ENCODE measurements around the gene SORCS2. TPM values are rescaled to one million over a fixed set of nuclear protein-coding genes. Genes with fewer than 3 reads are reported as not detected.

SORCS2 gene
- polyA plus RNA-seq, 3 donors, result 0.46 to 0.55 TPM; not detected in 1

GRCh38 chr4:7553280-7553679 lies 360.9 kb downstream of the SORCS2 start:
- H4K20me1 ChIP-seq (ENCODE audit: insufficient read depth, low read length), result no peaks in the 10 kb centered on the region
- no peaks in the 10 kb centered on the region for H3K4me1 ChIP-seq (ENCODE audit: control insufficient read depth in 1 of 2, insufficient read depth in 2 of 2, low read length in 2 of 2)
- H3K27ac ChIP-seq (ENCODE audit: low read depth in 1 of 2, low read length in 2 of 2), result no peak overlapping the region
- Mint-ChIP-seq H3K36me3 (peaks cover 0 to 9% of the 10 kb centered on the region in 2 donors), H3K4me1 (no peaks in the 10 kb centered on the region), H3K27ac (no peak overlapping the region), H3K4me3 (no peak overlapping the region), H3K9me3 (peaks cover 28 to 59% (median 50%) of the 10 kb centered on the region in 7 donors), H3K27me3 (ENCODE audit: low read depth in 3 of 3) (peaks cover 2 to 8% (median 7%) of the 10 kb centered on the region in 3 donors)
- no peak overlapping the region for H3K9ac ChIP-seq (ENCODE audit: insufficient read depth, low read length, poor library complexity, severe bottlenecking)
- no peaks in the 10 kb centered on the region for H3K79me2 ChIP-seq (ENCODE audit: insufficient read depth, low read length)
- no peak for TF ChIP-seq CTCF (IDR thresholded peaks at IDR 0.05)
- H3K9me3 ChIP-seq (replicated peaks in 1 of 2; ENCODE audit: control insufficient read depth in 1 of 2, insufficient read depth in 1 of 2, low read length in 2 of 2), result peaks cover 43 to 62% of the 10 kb centered on the region in 2 donors
- H3K27me3 ChIP-seq (ENCODE audit: control insufficient read depth in 2 of 2, insufficient read depth in 2 of 2, low read length in 2 of 2), result no peaks in the 10 kb centered on the region
- H3K4me2 ChIP-seq (replicated peaks; ENCODE audit: extremely low read depth, low read length, poor library complexity, severe bottlenecking), result no peak overlapping the region
- H3K4me3 ChIP-seq (replicated peaks in 1 of 3; ENCODE audit: low read depth in 2 of 3, low read length in 3 of 3), result no peak overlapping the region
- intact Hi-C loops (cut with micrococcal nuclease), result no loop called here
- no peaks in the 10 kb centered on the region for H3K36me3 ChIP-seq (replicated peaks in 1 of 2; ENCODE audit: control insufficient read depth in 1 of 2, insufficient read depth in 2 of 2, low read length in 2 of 2)
- WGBS (ENCODE audit: insufficient coverage), result no CpG with 5 or more reads among the region's 1 CpG
- H2AFZ ChIP-seq (ENCODE audit: insufficient read depth, low read depth, low read length, poor library complexity, severe bottlenecking), result no peak overlapping the region
- DNase-seq, result no peak

- H3K4me1 Mint-ChIP-seq, result no peaks in the 10 kb centered on the region
- DNase-seq, result no peak
- H3K27ac Mint-ChIP-seq, result peak overlapping the region in 1 of 7 donors; percentile 61
- Histone ChIP-seq H3K79me2 (ENCODE audit: insufficient read depth, low read length) (no peaks in the 10 kb centered on the region), H3K9me3 (replicated peaks in 1 of 2; ENCODE audit: control insufficient read depth in 1 of 2, insufficient read depth in 1 of 2, low read length in 2 of 2) (peaks cover 43 to 58% of the 10 kb centered on the region in 2 donors), H4K20me1 (ENCODE audit: insufficient read depth, low read length) (no peaks in the 10 kb centered on the region), H3K27ac (ENCODE audit: low read depth in 1 of 2, low read length in 2 of 2) (no peak overlapping the region), H3K4me3 (replicated peaks in 1 of 3; ENCODE audit: low read depth in 2 of 3, low read length in 3 of 3) (no peak overlapping the region), H3K36me3 (replicated peaks in 1 of 2; ENCODE audit: control insufficient read depth in 1 of 2, insufficient read depth in 2 of 2, low read length in 2 of 2) (no peaks in the 10 kb centered on the region), H3K4me2 (replicated peaks; ENCODE audit: extremely low read depth, low read length, poor library complexity, severe bottlenecking) (no peak overlapping the region), H2AFZ (ENCODE audit: insufficient read depth, low read depth, low read length, poor library complexity, severe bottlenecking) (no peak overlapping the region), H3K9ac (ENCODE audit: insufficient read depth, low read length, poor library complexity, severe bottlenecking) (no peak overlapping the region), H3K27me3 (ENCODE audit: control insufficient read depth in 2 of 2, insufficient read depth in 2 of 2, low read length in 2 of 2) (no peaks in the 10 kb centered on the region), H3K4me1 (ENCODE audit: control insufficient read depth in 1 of 2, insufficient read depth in 2 of 2, low read length in 2 of 2) (no peaks in the 10 kb centered on the region)
- peaks cover 2 to 5% (median 3%) of the 10 kb centered on the region in 3 donors for H3K27me3 Mint-ChIP-seq (ENCODE audit: low read depth in 3 of 3)
- WGBS (ENCODE audit: insufficient coverage), result 84% methylated on average over 3 of the region's 3 CpGs
- intact Hi-C loops (cut with micrococcal nuclease), result no loop called here
- peaks cover 28 to 67% (median 50%) of the 10 kb centered on the region in 7 donors for H3K9me3 Mint-ChIP-seq
- H3K4me3 Mint-ChIP-seq, result no peak overlapping the region
- no peak for TF ChIP-seq CTCF (IDR thresholded peaks at IDR 0.05)
- peaks cover 0 to 9% of the 10 kb centered on the region in 2 donors for H3K36me3 Mint-ChIP-seq
Observed at GRCh38 chr4:7554905-7555304, 362.6 kb downstream of the SORCS2 start.

Data from CD14-positive monocyte (primary cell).